ENCODE data around the gene RASAL2.

- TF ChIP-seq CTCF (conservative IDR thresholded peaks at IDR 0.05 in 1 of 2, IDR thresholded peaks at IDR 0.05 in 1 of 2; ENCODE audit: low read depth in 1 of 2, low read length in 2 of 2), result no peak
- no peak for TF ChIP-seq EZH2 (IDR thresholded peaks at IDR 0.05; ENCODE audit: low read length, missing control alignments)
Observed at GRCh38 chr1:178361847-178362246, 267.9 kb downstream of the RASAL2 start.
